ENCODE measurements around the gene LMX1A.

The LMX1A gene

GRCh38 chr1:165212229-165212628 lies 144.3 kb downstream of the LMX1A start:
- no peak for DNase-seq

- DNase-seq, result no peak
Measured at GRCh38 chr1:165207853-165208515, 148.5 kb downstream of the LMX1A start.

- no peak for DNase-seq
Measured at GRCh38 chr1:165205145-165205544, 151.4 kb downstream of the LMX1A start.

- DNase-seq, result no peak
Measured at GRCh38 chr1:165204548-165204947, 152.0 kb downstream of the LMX1A start.

GRCh38 chr1:165191087-165191486 lies 165.4 kb downstream of the LMX1A start:
- no peak for DNase-seq

GRCh38 chr1:165189913-165190312 lies 166.6 kb downstream of the LMX1A start:
- no peak for DNase-seq

GRCh38 chr1:165189011-165189410 lies 167.5 kb downstream of the LMX1A start:
- no peak for DNase-seq

- DNase-seq, result peak; percentile 52
Measured at GRCh38 chr1:165187031-165188009, 169.2 kb downstream of the LMX1A start.

GRCh38 chr1:165185161-165185889 lies 171.2 kb downstream of the LMX1A start:
- DNase-seq, result no peak

GRCh38 chr1:165182975-165183374 lies 173.5 kb downstream of the LMX1A start:
- DNase-seq, result no peak

- no peak for DNase-seq
Measured at GRCh38 chr1:165179306-165179705, 177.2 kb downstream of the LMX1A start.

GRCh38 chr1:165174491-165174890 lies 182.0 kb downstream of the LMX1A start:
- no peak for DNase-seq

GRCh38 chr1:165173818-165174217 lies 182.7 kb downstream of the LMX1A start:
- DNase-seq, result no peak

GRCh38 chr1:165173409-165173808 lies 183.1 kb downstream of the LMX1A start:
- peak; percentile 14 for DNase-seq

- DNase-seq, result no peak
Measured at GRCh38 chr1:165172666-165173065, 183.8 kb downstream of the LMX1A start.

- no peak for DNase-seq
Measured at GRCh38 chr1:165169729-165170128, 186.8 kb downstream of the LMX1A start.

- DNase-seq, result no peak
Measured at GRCh38 chr1:165169028-165169427, 187.5 kb downstream of the LMX1A start.

- no peak for DNase-seq
Measured at GRCh38 chr1:165168467-165168866, 188.0 kb downstream of the LMX1A start.

GRCh38 chr1:165162671-165163241 lies 193.8 kb downstream of the LMX1A start:
- peak; percentile 90 for DNase-seq

- no peak for DNase-seq
Measured at GRCh38 chr1:165161130-165161529, 195.4 kb downstream of the LMX1A start.

- no peak for DNase-seq
Measured at GRCh38 chr1:165153182-165153581, 203.3 kb downstream of the LMX1A start.

GRCh38 chr1:165152727-165153126 lies 203.8 kb downstream of the LMX1A start:
- DNase-seq, result peak; percentile 24

GRCh38 chr1:165152109-165152508 lies 204.4 kb downstream of the LMX1A start:
- DNase-seq, result no peak

Measured in NCI-H1105 treated with DMSO at 0.1 percent for 48 hours (cell line).